H1 (cell line): ENCODE data around the gene UMAD1. TPM values are rescaled to one million over a fixed set of nuclear protein-coding genes. Genes with fewer than 3 reads are reported as not detected.

Source experiments
- CTCF ChIA-PET: fragments of 300-600 bp; sonication (Branson Sonifier 250); formaldehyde crosslinking; loops from one replicate; lab custom pipeline; 2021; ENCODE audit not compliant: partially characterized antibody; lab: Charles Lee
- POLR2A ChIA-PET: fragments of 300-600 bp; sonication (Branson Sonifier 250); formaldehyde crosslinking; loops from one replicate; lab custom pipeline; 2021; ENCODE audit warnings: inconsistent platforms; ENCODE audit not compliant: partially characterized antibody; lab: Charles Lee
- DNase-seq, 2 experiments: peaks; one replicate each; pipeline versions ENCODE4 v3.0.0 to v3.0.0-alpha.2; 2010 to 2022; ENCODE audit warnings: low spot score in 2 of 2, low read depth in 1 of 2, mixed read lengths in 1 of 2
- FAIRE-seq: peaks from 2 replicates; lab custom pipeline; 2011; peaks lifted over from hg19 to GRCh38; lab: Jason Lieb, UNC
- H2AFZ ChIP-seq: 2 replicates; pipeline ENCODE4 v1.8.1; 2012; ENCODE audit warnings: low read length, inconsistent platforms
- H2AK5ac ChIP-seq: 2 replicates; pipeline ENCODE4 v1.6.1; 2013; ENCODE audit warnings: low read depth, low read length
- H2BK120ac ChIP-seq: replicated peaks from 2 replicates; pipeline ENCODE3; 2013; ENCODE audit warnings: low read depth, low read length, inconsistent platforms
- H2BK12ac ChIP-seq: 2 replicates; pipeline ENCODE4 v1.6.1; 2013; ENCODE audit warnings: low read depth, low read length
- H2BK15ac ChIP-seq: 2 replicates; pipeline ENCODE4 v1.6.1; 2013; ENCODE audit warnings: low read length
- H2BK20ac ChIP-seq: 2 replicates; pipeline ENCODE4 v1.6.1; 2013; ENCODE audit warnings: low read length
- H2BK5ac ChIP-seq: 2 replicates; pipeline ENCODE4 v1.6.1; 2013; ENCODE audit warnings: low read depth, low read length
- H3K14ac ChIP-seq: 2 replicates; pipeline ENCODE4 v1.6.1; 2013; ENCODE audit warnings: inconsistent platforms; ENCODE audit not compliant: insufficient read length
- H3K18ac ChIP-seq: 2 replicates; pipeline ENCODE4 v1.6.1; 2013; ENCODE audit warnings: low read length; ENCODE audit errors: extremely low read depth
- H3K23ac ChIP-seq: 2 replicates; pipeline ENCODE4 v1.6.1; 2013; ENCODE audit warnings: inconsistent platforms; ENCODE audit not compliant: insufficient read length
- H3K23me2 ChIP-seq: 2 replicates; pipeline ENCODE4 v1.6.1; 2013; ENCODE audit warnings: low read depth, low read length
- H3K27ac ChIP-seq: 2 replicates; pipeline ENCODE4 v1.6.1; 2011; ENCODE audit warnings: low read depth, low read length, inconsistent platforms
- H3K27me3 ChIP-seq, 4 experiments: replicated peaks in 1 of 4; 1 replicate in 1 of 4; 2 replicates in 3 of 4; pipeline versions ENCODE4 v1.6.1 to v1.8.1; 2011 to 2013; ENCODE audit warnings: low read length in 3 of 4, mild to moderate bottlenecking in 3 of 4, inconsistent platforms in 2 of 4, mixed read lengths in 2 of 4, moderate library complexity in 1 of 4; ENCODE audit not compliant: control insufficient read depth in 3 of 4, insufficient read depth in 3 of 4; ENCODE audit errors: extremely low read depth in 1 of 4
- H3K36me3 ChIP-seq, 4 experiments: 2 replicates each; pipeline versions ENCODE4 v1.6.1 to v1.8.1; 2011 to 2013; ENCODE audit warnings: mild to moderate bottlenecking in 4 of 4, low read length in 3 of 4, moderate library complexity in 2 of 4, control low read depth in 1 of 4, inconsistent platforms in 1 of 4; ENCODE audit not compliant: insufficient read depth in 4 of 4, control insufficient read depth in 2 of 4
- H3K4ac ChIP-seq: replicated peaks from 2 replicates; pipeline ENCODE3; 2013; ENCODE audit warnings: low read length, low read depth, mixed read lengths, inconsistent platforms; ENCODE audit not compliant: insufficient read length
- H3K4me1 ChIP-seq, 4 experiments: replicated peaks in 1 of 4; 1 replicate in 1 of 4; 2 replicates in 3 of 4; pipeline versions ENCODE4 v1.6.1 to v1.8.1; 2011 to 2013; ENCODE audit warnings: low read length in 3 of 4, inconsistent platforms in 2 of 4, mixed read lengths in 1 of 4; ENCODE audit not compliant: insufficient read depth in 4 of 4, control insufficient read depth in 3 of 4
- H3K4me2 ChIP-seq, 2 experiments: 2 replicates each; pipeline versions ENCODE4 v1.6.1 to v1.8.1; 2011 to 2013; ENCODE audit warnings: low read depth in 2 of 2, low read length in 2 of 2, control low read depth in 1 of 2, inconsistent platforms in 1 of 2, mild to moderate bottlenecking in 1 of 2; ENCODE audit not compliant: insufficient read depth in 1 of 2
- H3K4me3 ChIP-seq, 4 experiments: fragments of 200-600, 300-600 bp in 1 of 4; sonication (generic), shearing (Covaris generic), sonication (Bioruptor Twin) in 1 of 4; 2 replicates each; pipeline versions ENCODE4 v1.5.1 to v1.8.1; 2011 to 2016; ENCODE audit warnings: low read length in 4 of 4, low read depth in 3 of 4, control low read depth in 2 of 4, inconsistent platforms in 2 of 4, mild to moderate bottlenecking in 2 of 4, mixed read lengths in 1 of 4, moderate library complexity in 1 of 4; ENCODE audit not compliant: insufficient read depth in 2 of 4; ENCODE audit errors: extremely low read depth in 1 of 4
- H3K56ac ChIP-seq: replicated peaks from 2 replicates; pipeline ENCODE3; 2013; ENCODE audit warnings: low read depth, mild to moderate bottlenecking, mixed read lengths, low read length, inconsistent platforms; ENCODE audit not compliant: insufficient read length
- H3K79me1 ChIP-seq: 2 replicates; pipeline ENCODE4 v1.6.1; 2013; ENCODE audit warnings: low read depth, low read length, control low read depth
- H3K79me2 ChIP-seq, 2 experiments: 2 replicates each; pipeline versions ENCODE4 v1.6.1 to v1.8.1; 2012 to 2013; ENCODE audit warnings: low read length in 2 of 2, mild to moderate bottlenecking in 2 of 2, inconsistent platforms in 1 of 2; ENCODE audit not compliant: insufficient read depth in 2 of 2, control insufficient read depth in 1 of 2
- H3K9ac ChIP-seq, 4 experiments: replicated peaks in 1 of 4; 1 replicate in 1 of 4; 2 replicates in 3 of 4; pipeline versions ENCODE4 v1.6.1 to v1.8.1; 2011 to 2013; ENCODE audit warnings: low read depth in 3 of 4, low read length in 3 of 4, control low read depth in 2 of 4, mild to moderate bottlenecking in 2 of 4, moderate library complexity in 2 of 4, inconsistent platforms in 1 of 4; ENCODE audit errors: extremely low read depth in 1 of 4
- H3K9me3 ChIP-seq, 2 experiments: 2 replicates each; pipeline versions ENCODE4 v1.6.1 to v1.8.1; 2012 to 2013; ENCODE audit warnings: mild to moderate bottlenecking in 2 of 2, moderate library complexity in 2 of 2, control low read depth in 1 of 2, inconsistent platforms in 1 of 2, low read depth in 1 of 2, low read length in 1 of 2, mixed read lengths in 1 of 2; ENCODE audit not compliant: insufficient read depth in 2 of 2
- H4K20me1 ChIP-seq, 2 experiments: replicated peaks in 1 of 2; 2 replicates each; pipeline versions ENCODE3 to v1.8.1; 2011 to 2013; ENCODE audit warnings: inconsistent platforms in 2 of 2, low read length in 2 of 2, mild to moderate bottlenecking in 1 of 2; ENCODE audit not compliant: insufficient read depth in 2 of 2, control insufficient read depth in 1 of 2
- H4K5ac ChIP-seq: 2 replicates; pipeline ENCODE4 v1.6.1; 2013; ENCODE audit warnings: low read length, low read depth, mixed read lengths, inconsistent platforms; ENCODE audit not compliant: insufficient read length
- H4K8ac ChIP-seq: 2 replicates; pipeline ENCODE4 v1.8.0; 2013; ENCODE audit warnings: mild to moderate bottlenecking, moderate library complexity, low read length, inconsistent platforms; ENCODE audit not compliant: insufficient read depth; ENCODE audit errors: extremely low read depth
- H4K91ac ChIP-seq: replicated peaks from 2 replicates; pipeline ENCODE3; 2013; ENCODE audit warnings: low read length, mixed read lengths, inconsistent platforms; ENCODE audit not compliant: insufficient read length
- BACH1 ChIP-seq: IDR thresholded peaks from 2 replicates; pipeline ENCODE4 v1.6.1; 2012; ENCODE audit warnings: low read length, improper control_type of control experiment
- FOSL1 ChIP-seq: IDR thresholded peaks from 2 replicates; pipeline ENCODE4 v1.6.1; 2011; ENCODE audit warnings: mild to moderate bottlenecking, low read depth, low read length, moderate library complexity; ENCODE audit not compliant: insufficient read depth
- POU5F1 ChIP-seq: IDR thresholded peaks from 2 replicates; pipeline ENCODE4 v1.6.1; 2011; ENCODE audit warnings: low read depth, mild to moderate bottlenecking, low read length, moderate library complexity
- SP1 ChIP-seq: IDR thresholded peaks from 2 replicates; pipeline ENCODE4 v1.6.1; 2011; ENCODE audit warnings: low read depth, low read length
- ZNF274 ChIP-seq: IDR thresholded peaks from 2 replicates; pipeline ENCODE4 v1.7.0; 2012; ENCODE audit warnings: low read length, borderline replicate concordance; ENCODE audit errors: extremely low read depth
- WGBS, 2 experiments: shearing (Covaris generic) in 1 of 2; methylation state at CpG; one replicate each; pipeline versions ENCODE4 v1.1.6 to v1.1.7; 2013 to 2015; ENCODE audit warnings: low lambda C conversion rate in 2 of 2, mixed read lengths in 2 of 2, inconsistent platforms in 1 of 2, low coverage in 1 of 2, missing lambda C conversion rate in 1 of 2; ENCODE audit not compliant: insufficient replicate concordance in 2 of 2, insufficient coverage in 1 of 2, insufficient read length in 1 of 2; ENCODE audit errors: extremely low coverage in 1 of 2, missing lambda C conversion rate in 1 of 2; 5-methylcytosine and 5-hydroxymethylcytosine counted together
- polyA plus RNA-seq, 7 experiments: library from polyadenylated mRNA; depleted of rRNA in 3 of 7; stranded (reverse) in 5 of 7; unstranded in 2 of 7; fragments of >200 nt in 5 of 7; fragments of 200-250 nt in 2 of 7; gene quantifications; 1 replicate in 5 of 7; 2 replicates in 1 of 7; 4 replicates in 1 of 7; pipeline versions ENCODE4 v1.2.1 to v1.2.3, GENCODE V29; 2011 to 2013; ENCODE audit warnings: missing spikeins in 2 of 7, mixed read lengths in 2 of 7
- total RNA-seq: library from RNA; stranded (reverse); fragmentation: NEBNext Ultra II Directional; extraction: Animal tissue kit (Norgen Biotek cat#: 25700); gene quantifications from 2 replicates; pipeline ENCODE4 v1.2.1, GENCODE V29; 2021
- TF ChIP-seq, protein P1 (sequence below): IDR thresholded peaks from 2 replicates; pipeline ENCODE4 v1.6.1; 2012; ENCODE audit warnings: inconsistent platforms

Gene UMAD1
- total and polyA plus RNA-seq, 2 of the 8 experiments (the other 6 are each of a cell fraction or from before 2014, with no cell fraction given) = 10.4 to 12.3 TPM

DNA sequence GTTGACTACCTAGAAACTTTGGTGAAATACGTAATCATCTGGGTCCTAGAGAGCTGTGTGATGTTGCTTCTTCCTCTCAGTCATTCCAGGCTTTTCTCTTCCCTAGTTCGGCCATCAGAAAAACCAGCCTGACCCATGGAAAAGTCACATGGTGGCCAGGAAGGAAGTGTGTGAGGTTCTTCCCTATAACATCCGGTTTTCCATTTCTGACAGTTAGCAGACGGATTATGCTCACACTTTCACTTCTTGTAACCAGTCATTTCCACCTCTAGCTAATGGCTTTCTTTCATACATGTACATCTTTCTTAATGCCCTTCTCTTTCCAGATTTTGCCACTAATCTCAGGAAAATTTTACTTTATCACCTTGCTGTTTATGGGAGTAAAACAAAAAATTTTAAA, 218.0 kb downstream of the UMAD1 start:
- peak overlapping the region; percentile 66; the same call in 1 of the 2 replicates for H2AFZ ChIP-seq
- H3K4ac ChIP-seq = no peak overlapping the region
- H2BK5ac ChIP-seq = no peak overlapping the region
- no peak overlapping the region for H3K4me2 ChIP-seq
- H4K91ac ChIP-seq = no peak overlapping the region
- no peaks in the 10 kb centered on the region for H4K20me1 ChIP-seq
- H2BK12ac ChIP-seq = no peak overlapping the region
- H3K79me1 ChIP-seq = no peaks in the 10 kb centered on the region
- no peaks in the 10 kb centered on the region; a peak in 1 of 8 replicates for H3K36me3 ChIP-seq
- TF ChIP-seq ZNF274 (no peak), SP1 (no peak), BACH1 (no peak), POU5F1 (no peak), FOSL1 (no peak)
- TF ChIP-seq, protein P1, sequence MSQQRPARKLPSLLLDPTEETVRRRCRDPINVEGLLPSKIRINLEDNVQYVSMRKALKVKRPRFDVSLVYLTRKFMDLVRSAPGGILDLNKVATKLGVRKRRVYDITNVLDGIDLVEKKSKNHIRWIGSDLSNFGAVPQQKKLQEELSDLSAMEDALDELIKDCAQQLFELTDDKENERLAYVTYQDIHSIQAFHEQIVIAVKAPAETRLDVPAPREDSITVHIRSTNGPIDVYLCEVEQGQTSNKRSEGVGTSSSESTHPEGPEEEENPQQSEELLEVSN = no peak
- TF ChIP-seq, all 59 proteins: peak for 0
- Histone ChIP-seq H3K18ac (no peak overlapping the region), H2BK15ac (no peak overlapping the region), H3K4me1 (no peaks in the 10 kb centered on the region; a peak in 1 of 7 replicates), H3K9ac (no peak overlapping the region), H3K9me3 (peaks cover 13 to 17% of the 10 kb centered on the region in 2 experiments), H3K23me2 (no peaks in the 10 kb centered on the region), H4K8ac (no peak overlapping the region), H2BK120ac (no peak overlapping the region), H3K79me2 (no peaks in the 10 kb centered on the region), H3K27ac (no peak overlapping the region), H3K4me3 (no peak overlapping the region), H3K14ac (no peak overlapping the region), H4K5ac (no peak overlapping the region), H3K23ac (no peak overlapping the region), H2AK5ac (no peak overlapping the region), H3K56ac (no peak overlapping the region), H2BK20ac (no peak overlapping the region), H3K27me3 (no peaks in the 10 kb centered on the region)
- no peak for DNase-seq
- CTCF ChIA-PET = interaction anchor here (1.2 to 1.3 kb wide), 2 partner anchors 10 to 26 kb away, joined by 3 read pairs; no protein-coding TSS in a partner anchor
- 88% methylated on average over 4 of the region's 4 CpGs; no CpG with 5 or more reads in 1 of the 2 experiments for whole genome bisulfite sequencing, 2 experiments
- no peak for FAIRE-seq
- POLR2A ChIA-PET = no interaction called here
